T47D (cell line): ENCODE results near the gene SMARCB1.

Source experiments
- DNase-seq, 2 experiments: peaks; one replicate each; pipeline versions ENCODE4 v3.0.0 to v3.0.0-alpha.2; 2011 to 2012; ENCODE audit warnings: low read depth in 1 of 2, low spot score in 1 of 2
- JUND ChIP-seq: IDR thresholded peaks from 2 replicates; pipeline ENCODE4 v1.6.1; 2012; ENCODE audit warnings: low read depth
- in situ Hi-C: cut with HindIII; loops from 2 replicates; pipeline ENCODE4 v1.10.0; 2016; ENCODE audit warnings: low sequenced_read_pairs, low pct_unique_long_range_greater_than_20kb

SMARCB1 gene

GRCh38 chr22:23812378-23812777 is 25.6 kb downstream of the SMARCB1 start:
- in situ Hi-C loops: no loop called here
- DNase-seq: no peak
- TF ChIP-seq JUND: no peak

DNA sequence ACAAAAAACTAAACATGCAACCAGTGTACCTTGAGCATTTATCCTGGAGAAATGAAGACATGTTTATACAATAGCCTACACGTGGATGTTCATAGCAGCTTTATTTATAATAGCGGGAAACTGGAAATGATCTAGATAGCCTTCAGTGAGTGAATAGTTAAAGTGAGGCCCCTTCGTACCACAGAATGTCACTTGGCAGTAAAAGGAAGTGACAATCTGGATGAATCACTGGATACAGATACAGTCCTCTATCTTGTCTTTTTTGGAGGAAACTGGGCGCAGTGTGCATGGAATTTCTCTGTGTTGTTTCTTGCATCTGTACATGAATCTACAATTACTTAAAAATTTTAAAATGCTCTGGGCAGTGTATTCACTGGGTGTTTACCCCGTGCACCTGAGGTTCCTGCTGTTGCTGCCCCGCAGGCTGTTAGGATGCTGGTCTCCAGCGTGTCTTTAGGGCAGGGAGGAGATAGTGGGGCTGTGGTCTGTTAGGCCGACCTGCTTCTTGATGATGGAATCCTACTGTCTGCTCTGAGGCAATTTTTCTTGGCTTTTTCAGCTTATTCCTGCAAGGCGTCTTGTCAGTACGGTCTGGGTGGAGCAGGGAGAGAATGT is 28.9 kb downstream of the SMARCB1 start:
- in situ Hi-C loops: no loop called here
- DNase-seq: no peak
- TF ChIP-seq JUND: no peak

DNA sequence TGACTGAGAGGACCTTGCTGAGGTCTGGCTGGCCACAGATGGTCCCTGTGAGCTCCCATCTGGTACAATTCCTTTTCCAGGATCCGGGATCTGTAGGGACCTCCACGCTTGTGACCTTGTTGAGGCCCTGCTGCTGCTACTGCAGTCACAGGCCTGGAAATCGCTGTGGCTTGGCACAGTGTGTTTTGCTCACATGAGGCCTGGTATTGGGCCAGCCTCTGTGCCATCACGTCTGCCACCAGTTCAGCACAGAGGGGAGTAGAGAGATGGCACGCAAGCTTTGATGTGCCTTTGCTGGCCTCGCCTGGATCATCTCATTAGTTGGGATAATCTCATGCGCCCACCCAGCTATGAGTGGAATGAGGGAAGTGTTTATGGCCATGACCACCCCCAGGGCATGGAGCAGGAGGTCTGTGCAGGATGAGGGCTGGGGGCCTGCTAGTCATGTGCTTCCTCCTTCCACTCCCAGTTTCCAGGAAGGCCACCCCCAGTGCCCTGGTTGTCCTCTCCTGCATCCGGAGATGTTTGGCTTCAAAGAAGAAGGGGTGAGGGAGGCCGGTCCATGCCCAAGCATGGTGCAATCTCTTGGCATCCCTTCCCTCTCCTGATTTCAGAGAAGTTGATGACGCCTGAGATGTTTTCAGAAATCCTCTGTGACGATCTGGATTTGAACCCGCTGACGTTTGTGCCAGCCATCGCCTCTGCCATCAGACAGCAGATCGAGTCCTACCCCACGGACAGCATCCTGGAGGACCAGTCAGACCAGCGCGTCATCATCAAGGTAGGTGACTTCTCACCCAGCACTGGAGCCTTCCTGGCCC is 29.6 kb downstream of the SMARCB1 start:
- TF ChIP-seq JUND: no peak
- in situ Hi-C loops: no loop called here
- DNase-seq: no peak

DNA sequence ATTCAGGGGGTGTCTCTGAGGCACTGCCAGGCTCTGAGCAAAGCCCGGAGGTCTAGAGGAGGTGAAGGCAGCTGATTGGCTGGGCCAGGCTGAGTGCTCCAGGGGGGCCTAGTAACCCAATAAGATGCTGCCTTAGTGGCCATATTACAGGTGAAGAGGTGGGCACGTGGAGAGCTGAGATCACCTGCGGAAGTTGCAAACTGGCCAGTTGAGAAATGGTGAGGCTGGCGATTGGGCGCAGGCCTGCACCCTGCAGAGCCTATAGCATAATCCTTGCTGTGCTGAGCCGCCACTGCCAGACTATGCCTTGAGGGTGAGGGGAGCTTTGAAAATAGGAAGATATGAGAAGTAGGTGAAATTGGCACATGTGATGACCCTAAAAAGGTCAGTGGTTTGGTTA is 30.4 kb downstream of the SMARCB1 start:
- no peak for DNase-seq
- no peak for TF ChIP-seq JUND
- in situ Hi-C loops: no loop called here

GRCh38 chr22:23818541-23818940 is 31.8 kb downstream of the SMARCB1 start:
- no peak for TF ChIP-seq JUND
- in situ Hi-C loops: no loop called here
- no peak for DNase-seq

DNA sequence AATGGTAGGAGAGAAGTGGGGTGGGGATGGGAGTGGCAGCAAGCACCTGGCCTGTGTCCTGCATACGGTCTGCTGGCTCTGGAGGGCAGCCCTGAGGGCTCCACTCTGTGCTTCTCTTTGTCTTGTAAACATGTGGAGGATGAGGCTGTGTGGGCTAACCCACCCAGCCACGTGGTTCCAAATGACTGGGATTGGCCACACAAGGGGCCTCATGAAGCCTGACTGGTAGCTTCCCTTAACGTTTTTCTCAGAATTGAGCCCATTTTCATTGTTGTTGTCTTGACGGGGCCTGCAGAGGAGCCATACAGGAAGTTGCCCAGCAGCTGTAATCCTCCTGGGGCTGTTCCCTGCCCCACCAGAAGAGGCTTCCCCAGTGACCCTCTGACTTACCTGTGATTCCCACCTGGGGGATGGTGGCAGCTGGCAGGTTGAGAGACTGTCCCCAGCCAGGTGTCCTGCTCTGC is 34.0 kb downstream of the SMARCB1 start:
- TF ChIP-seq JUND: no peak
- in situ Hi-C loops: no loop called here
- DNase-seq: no peak

GRCh38 chr22:23822101-23822671 is 35.4 kb downstream of the SMARCB1 start:
- in situ Hi-C loops: no loop called here
- TF ChIP-seq JUND: no peak
- DNase-seq: no peak

- in situ Hi-C loops: no loop called here
- TF ChIP-seq JUND: no peak
- DNase-seq: no peak
Observed at GRCh38 chr22:23823331-23823791, 36.6 kb downstream of the SMARCB1 start.

- in situ Hi-C loops: no loop called here
- no peak for TF ChIP-seq JUND
- DNase-seq: no peak
Observed at GRCh38 chr22:23824476-23825245, 37.9 kb downstream of the SMARCB1 start.

DNA sequence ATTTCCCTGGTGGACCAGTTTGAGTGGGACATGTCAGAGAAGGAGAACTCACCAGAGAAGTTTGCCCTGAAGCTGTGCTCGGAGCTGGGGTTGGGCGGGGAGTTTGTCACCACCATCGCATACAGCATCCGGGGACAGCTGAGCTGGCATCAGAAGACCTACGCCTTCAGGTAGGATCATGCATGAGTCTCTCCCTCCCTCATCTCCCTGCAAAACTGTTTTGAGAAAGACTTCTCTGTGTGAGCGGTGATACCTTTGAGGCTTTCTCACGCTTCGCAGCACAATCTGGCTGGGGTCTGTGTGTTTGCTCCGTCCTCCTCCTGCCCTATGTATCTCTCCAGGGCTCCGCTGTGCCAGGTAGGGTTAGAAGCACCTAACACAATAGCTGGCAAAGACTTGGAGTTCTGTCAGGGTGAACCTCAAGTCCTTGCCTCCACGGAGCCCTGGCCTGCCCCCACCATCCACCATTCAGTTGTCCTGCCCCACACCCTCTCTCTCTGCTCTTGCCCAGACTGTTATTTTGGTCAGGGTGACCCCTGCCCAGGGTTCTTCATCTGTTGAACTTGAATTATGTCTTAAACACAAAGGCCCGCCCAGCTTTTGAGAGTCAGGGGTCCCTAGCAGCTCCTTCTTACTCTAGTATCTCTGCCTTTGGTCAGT is 38.6 kb downstream of the SMARCB1 start:
- in situ Hi-C loops: no loop called here
- TF ChIP-seq JUND: no peak
- DNase-seq: no peak

DNA sequence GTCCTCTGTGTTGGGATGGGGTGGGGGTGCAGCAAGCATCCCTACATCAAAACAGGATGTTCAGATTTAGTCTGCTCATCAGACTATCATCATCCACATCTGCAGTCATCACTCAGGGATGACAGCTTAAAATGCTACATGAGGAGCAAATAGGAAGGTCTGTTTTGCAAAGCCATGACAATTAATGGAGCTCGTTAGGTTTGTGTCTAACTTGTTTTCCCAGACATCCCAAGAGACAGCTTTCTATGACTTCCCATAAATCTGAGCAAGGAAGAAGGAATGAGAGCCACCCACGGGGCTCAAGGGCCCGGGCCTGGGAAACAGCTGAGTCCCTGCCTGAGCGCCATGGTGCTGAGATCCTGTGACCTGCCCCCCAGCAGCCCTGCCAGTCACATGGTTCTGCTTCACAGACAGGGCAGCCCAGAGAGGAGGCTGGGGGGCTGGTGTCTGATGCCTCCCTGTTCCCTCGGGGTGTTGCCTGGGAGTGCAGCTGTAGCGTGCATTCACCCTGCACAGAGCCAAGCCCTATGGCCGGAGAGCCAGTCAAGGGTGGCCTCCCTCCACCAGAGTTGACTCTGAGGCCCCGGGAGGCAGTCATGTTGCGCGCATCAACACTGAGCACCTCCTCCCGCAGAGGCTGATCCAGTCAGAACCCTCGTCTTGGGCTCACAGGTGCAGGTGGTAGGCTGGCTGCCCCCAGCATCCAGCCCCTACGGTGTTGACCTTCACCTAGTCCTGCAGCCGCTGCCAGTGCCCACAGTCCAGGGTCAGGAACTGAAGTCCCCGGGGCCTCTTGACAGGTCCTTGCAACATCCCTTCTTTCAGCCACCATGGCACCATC is 40.0 kb downstream of the SMARCB1 start:
- TF ChIP-seq JUND: no peak
- in situ Hi-C loops: no loop called here
- DNase-seq: no peak
